Measurements from ENCODE around the gene CDADC1. TPM values are rescaled to one million over a fixed set of nuclear protein-coding genes. Genes with fewer than 3 reads are reported as not detected.

Gene CDADC1
- total and polyA plus RNA-seq, 2 donors (not counting 3 experiments of a cell fraction or from before 2014, with no cell fraction given), result 2.4 to 9.1 TPM

- ChIA-PET CTCF (interaction anchor here (1.2 to 1.9 kb wide), 2 partner anchors 20 to 120 kb away, joined by 5 to 6 read pairs; no protein-coding TSS in a partner anchor), POLR2A (no interaction called here)
- peak overlapping the region; percentile 29 for H3K4me2 ChIP-seq (ENCODE audit: insufficient read depth, low read length)
- peaks cover 9% of the 10 kb centered on the region for H3K4me1 ChIP-seq (ENCODE audit: control insufficient read depth, extremely low read depth, insufficient read depth, low read length)
- no peak for TF ChIP-seq MYC (IDR thresholded peaks at IDR 0.05; ENCODE audit: low read depth, low read length)
- no peak for TF ChIP-seq FOS (IDR thresholded peaks at IDR 0.05; ENCODE audit: borderline replicate concordance, insufficient read depth, low read length)
- intact Hi-C loops (cut with micrococcal nuclease) (no loop called here), dilution Hi-C loops (cut with MboI; ENCODE audit: extremely low pct_ligation_motif_present, low sequenced_read_pairs) (no loop called here)
- no peaks in the 10 kb centered on the region for H4K20me1 ChIP-seq (replicated peaks; ENCODE audit: control insufficient read depth, extremely low read depth, insufficient read depth, low read length)
- no peaks in the 10 kb centered on the region for H3K9me1 ChIP-seq (replicated peaks; ENCODE audit: control insufficient read depth, extremely low read depth, insufficient read depth, low read length)
- H3K27ac ChIP-seq (ENCODE audit: insufficient read depth, low read depth, low read length), result no peak overlapping the region
- no peaks in the 10 kb centered on the region for H3K79me2 ChIP-seq (ENCODE audit: control insufficient read depth, insufficient read depth, low read length)
- DNase-seq (ENCODE audit: low read depth, low spot score) (peak; percentile 15), FAIRE-seq (peak; percentile 4)
- H3K27me3 ChIP-seq (ENCODE audit: control insufficient read depth in 2 of 2, insufficient read depth in 2 of 2, low read length in 2 of 2), result peaks cover 69 to 74% of the 10 kb centered on the region in 2 experiments
- no peaks in the 10 kb centered on the region for H3K9me3 ChIP-seq (replicated peaks; ENCODE audit: control insufficient read depth, insufficient read depth, low read length)
- H3K4me3 ChIP-seq (replicated peaks in 1 of 3; ENCODE audit: insufficient read depth in 1 of 3, low read depth in 1 of 3, low read length in 3 of 3), result peak overlapping the region in 2 of 3 experiments; percentile 9 to 26
- no peak overlapping the region for H3K9ac ChIP-seq (replicated peaks; ENCODE audit: extremely low read depth, insufficient read depth, low read length)
- H3K36me3 ChIP-seq (ENCODE audit: control insufficient read depth in 2 of 2, extremely low read depth in 1 of 2, insufficient read depth in 2 of 2, low read length in 2 of 2), result no peaks in the 10 kb centered on the region
- peak overlapping the region; percentile 71 for H2AFZ ChIP-seq (ENCODE audit: low read depth, low read length)
- no TSS peak for BruUV-seq (replicated peaks)
Observed at GRCh38 chr13:49219647-49220035, 28.1 kb upstream of the CDADC1 start.

- Histone ChIP-seq H3K4me3 (replicated peaks in 1 of 3; ENCODE audit: insufficient read depth in 1 of 3, low read depth in 1 of 3, low read length in 3 of 3) (peak within 1 kb of the TSS in 2 of 3 experiments; percentile 9 to 26), H3K9me3 (replicated peaks; ENCODE audit: control insufficient read depth, insufficient read depth, low read length) (no peaks in the 10 kb centered on the region), H3K9ac (replicated peaks; ENCODE audit: extremely low read depth, insufficient read depth, low read length) (no peak within 1 kb of the TSS), H3K4me2 (ENCODE audit: insufficient read depth, low read length) (peak within 1 kb of the TSS; percentile 29), H3K79me2 (ENCODE audit: control insufficient read depth, insufficient read depth, low read length) (no peaks in the 10 kb centered on the region), H4K20me1 (replicated peaks; ENCODE audit: control insufficient read depth, extremely low read depth, insufficient read depth, low read length) (no peaks in the 10 kb centered on the region), H2AFZ (ENCODE audit: low read depth, low read length) (peak within 1 kb of the TSS; percentile 87), H3K4me1 (ENCODE audit: control insufficient read depth, extremely low read depth, insufficient read depth, low read length) (peaks cover 9% of the 10 kb centered on the region), H3K27ac (ENCODE audit: insufficient read depth, low read depth, low read length) (no peak within 1 kb of the TSS), H3K36me3 (ENCODE audit: control insufficient read depth in 2 of 2, extremely low read depth in 1 of 2, insufficient read depth in 2 of 2, low read length in 2 of 2) (no peaks in the 10 kb centered on the region), H3K9me1 (replicated peaks; ENCODE audit: control insufficient read depth, extremely low read depth, insufficient read depth, low read length) (no peaks in the 10 kb centered on the region), H3K27me3 (ENCODE audit: control insufficient read depth in 2 of 2, insufficient read depth in 2 of 2, low read length in 2 of 2) (peaks cover 73 to 80% of the 10 kb centered on the region in 2 experiments)
- ChIA-PET POLR2A (no interaction called here), CTCF (interaction anchor here (1.0 to 1.9 kb wide), 3 partner anchors 20 to 224 kb away, joined by 3 to 6 read pairs (median 5); partner anchors contain the start of genes CAB39L and SETDB2)
- TF ChIP-seq CTCF (IDR thresholded peaks at IDR 0.05; ENCODE audit: extremely low read depth in 1 of 2, insufficient read depth in 1 of 2, low read depth in 1 of 2, low read length in 2 of 2) (peak in 1 of 2 donors; percentile 32), EZH2 (IDR thresholded peaks at IDR 0.05; ENCODE audit: borderline replicate concordance, low read depth, low read length, severe bottlenecking) (peak; percentile 98), MYC (IDR thresholded peaks at IDR 0.05; ENCODE audit: low read depth, low read length) (no peak)
- DNase-seq (ENCODE audit: low read depth, low spot score), result peak; percentile 14
- FAIRE-seq, result peak; percentile 43
- dilution Hi-C loops (cut with MboI; ENCODE audit: extremely low pct_ligation_motif_present, low sequenced_read_pairs), result no loop called here
- no TSS peak for BruUV-seq (replicated peaks)
- intact Hi-C loops (cut with micrococcal nuclease), result no loop called here
Observed at GRCh38 chr13:49220036-49220855, 27.5 kb upstream of the CDADC1 start, which contains the start of gene MLNR. MLNR (plus strand) TSS chr13:49220338; CDS start chr13:49220338, 0 bp downstream.
